SH-SY5Y (cell line): Measurements from ENCODE around the gene P2RX7.

Experiments used
- GATA2 ChIP-seq: IDR thresholded peaks from 2 replicates; pipeline ENCODE4 v1.6.1; 2011; ENCODE audit warnings: mild to moderate bottlenecking, low read depth, low read length
- GATA3 ChIP-seq: IDR thresholded peaks from 2 replicates; pipeline ENCODE4 v1.6.1; 2011; ENCODE audit warnings: low read depth, mild to moderate bottlenecking, low read length, moderate library complexity

DNA sequence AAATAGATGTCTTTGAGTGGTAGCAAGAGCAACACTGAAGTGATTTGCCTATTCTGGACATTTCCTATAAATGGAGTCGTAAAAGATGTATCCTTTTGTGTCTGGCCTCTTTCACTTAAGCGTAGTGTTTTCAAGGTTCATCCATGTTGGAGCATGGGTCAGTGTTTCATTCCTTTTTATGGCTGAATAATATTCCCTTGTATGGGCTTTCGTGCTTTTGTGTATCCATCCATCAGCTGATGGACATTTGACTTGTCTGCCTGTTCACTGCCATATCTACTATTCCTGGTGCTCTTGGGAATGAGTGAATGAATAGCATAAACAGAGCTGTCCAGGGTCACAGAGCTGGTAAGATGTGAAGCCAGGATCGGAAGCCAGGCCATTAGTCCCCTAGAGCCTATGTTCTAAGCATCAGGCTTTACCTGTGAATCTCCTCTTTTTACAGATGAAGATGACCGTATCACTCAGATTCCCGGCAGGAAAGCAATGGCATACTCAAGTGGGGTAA, 1.8 kb upstream of the P2RX7 start:
- TF ChIP-seq GATA3 (no peak), GATA2 (no peak)
